Transverse colon (tissue), 4 donors: ENCODE results near the gene ADAM12. TPM values are rescaled to one million over a fixed set of nuclear protein-coding genes. Genes with fewer than 3 reads are reported as not detected.

Experiments used
- DNase-seq: peaks from one replicate; pipeline ENCODE4 v3.0.0-alpha.2; 2019
- H3K27ac ChIP-seq, 4 donors: fragments of 200-600 bp; sonication (generic); 2 replicates each; pipeline ENCODE4 v1.5.1; 2016 to 2018; ENCODE audit warnings: inconsistent platforms in 4 of 4
- H3K27me3 ChIP-seq: fragments of 200-600 bp; sonication (generic); 2 replicates; pipeline ENCODE4 v1.5.1; 2017; ENCODE audit warnings: inconsistent platforms
- H3K36me3 ChIP-seq, 4 donors: fragments of 200-600 bp; sonication (generic); 2 replicates each; pipeline ENCODE4 v1.5.1; 2017 to 2019; ENCODE audit warnings: inconsistent platforms in 4 of 4
- H3K4me1 ChIP-seq, 4 donors: fragments of 200-600 bp; sonication (generic); 2 replicates each; pipeline ENCODE4 v1.5.1; 2017 to 2020; ENCODE audit warnings: inconsistent platforms in 4 of 4
- H3K4me3 ChIP-seq, 4 donors: fragments of 200-600 bp; sonication (generic); 1 replicate in 1 of 4; 2 replicates in 3 of 4; pipeline versions ENCODE4 v1.5.1 to v1.6.1; 2017 to 2019; ENCODE audit warnings: inconsistent platforms in 4 of 4
- H3K9me3 ChIP-seq, 2 donors: fragments of 200-600 bp; sonication (generic); 2 replicates each; pipeline ENCODE4 v1.5.1; 2017 to 2019; ENCODE audit warnings: inconsistent platforms in 2 of 2
- CTCF ChIP-seq, 5 experiments: fragments of 200-600 bp in 3 of 5; fragments of 450-650 bp in 2 of 5; sonication (generic) in 3 of 5; IDR thresholded peaks; 1 replicate in 2 of 5; 2 replicates in 3 of 5; pipeline ENCODE4 v1.5.1; 2016 to 2017; ENCODE audit warnings: antibody characterized with exemption in 5 of 5, inconsistent platforms in 3 of 5, mild to moderate bottlenecking in 2 of 5, moderate library complexity in 1 of 5
- EP300 ChIP-seq: sonication (generic); formaldehyde crosslinking; IDR thresholded peaks from one replicate; pipeline ENCODE4 v1.6.1; 2017; ENCODE audit warnings: antibody characterized with exemption, low read depth
- POLR2A ChIP-seq: fragments of 450-650 bp; IDR thresholded peaks from one replicate; pipeline ENCODE4 v1.6.1; 2016; ENCODE audit warnings: antibody characterized with exemption, mild to moderate bottlenecking, moderate library complexity
- POLR2AphosphoS5 ChIP-seq, 3 donors: sonication (generic); formaldehyde crosslinking; IDR thresholded peaks; one replicate each; pipeline ENCODE4 v1.6.1; 2016; ENCODE audit warnings: antibody characterized with exemption in 3 of 3
- WGBS, 2 donors: methylation state at CpG; one replicate each; pipeline ENCODE4 v1.1.5; 2018; ENCODE audit warnings: low coverage in 1 of 2; 5-methylcytosine and 5-hydroxymethylcytosine counted together
- in situ Hi-C, 4 donors: fragments of 200-750 bp; cut with MboI; loops; one replicate each; pipeline versions ENCODE4 v1.15.0 to v1.15.1; 2017; ENCODE audit warnings: low sequenced_read_pairs in 3 of 4, low pct_ligation_motif_present in 1 of 4, low pct_unique_long_range_greater_than_20kb in 1 of 4
- intact Hi-C: fragments of 100-400 bp; cut with DNase I; formaldehyde crosslinking; loops from one replicate; pipeline ENCODE4 v1.15.1; 2023; ENCODE audit warnings: low total_unique reads
- total RNA-seq, 4 donors: library from RNA; depleted of rRNA; stranded (reverse); fragments of >200 nt; gene quantifications; one replicate each; pipeline ENCODE4 v1.1.0, GENCODE V29; 2016

ADAM12 gene
- total RNA-seq, 4 donors from 2014 or later, result 0.14 to 2.2 (median 1.1) TPM; not detected in 1

- H3K4me1 ChIP-seq, result no peaks in the 10 kb centered on the region
- no peaks in the 10 kb centered on the region for H3K9me3 ChIP-seq
- no peaks in the 10 kb centered on the region for H3K36me3 ChIP-seq
- in situ Hi-C loops, result no loop called here
- no peak overlapping the region for H3K27ac ChIP-seq
- H3K4me3 ChIP-seq, result no peak overlapping the region
- WGBS, 2 donors, result 51% methylated on average over 8 of the region's 8 CpGs
- intact Hi-C loops, result loop anchor here (10.0 kb wide), 1 partner anchor 1476 kb away; no protein-coding TSS in a partner anchor
- TF ChIP-seq CTCF (IDR thresholded peaks at IDR 0.05) (no peak), POLR2A (no peak)
- DNase-seq, result no peak
- no peaks in the 10 kb centered on the region for H3K27me3 ChIP-seq
Observed at GRCh38 chr10:126070476-126071215, 317.6 kb downstream of the ADAM12 start.

- in situ Hi-C loops, result no loop called here
- 50 to 64% methylated on average over 1 to 2 of the region's 2 CpGs for WGBS, 2 donors
- Histone ChIP-seq H3K36me3 (no peaks in the 10 kb centered on the region), H3K27ac (no peak overlapping the region), H3K27me3 (no peaks in the 10 kb centered on the region), H3K9me3 (no peaks in the 10 kb centered on the region), H3K4me1 (no peaks in the 10 kb centered on the region), H3K4me3 (no peak overlapping the region)
- no peak for TF ChIP-seq POLR2AphosphoS5 (IDR thresholded peaks at IDR 0.05)
- TF ChIP-seq CTCF (IDR thresholded peaks at IDR 0.05), result no peak
- no peak for TF ChIP-seq POLR2A
- no peak for TF ChIP-seq EP300
- intact Hi-C loops, result no loop called here
- no peak for DNase-seq
Observed at GRCh38 chr10:126068322-126068721, 320.0 kb downstream of the ADAM12 start.

- in situ Hi-C loops, result no loop called here
- WGBS, 2 donors, result 50 to 86% methylated on average over 2 to 10 of the region's 10 CpGs
- H3K9me3 ChIP-seq, result no peaks in the 10 kb centered on the region
- H3K4me3 ChIP-seq, result no peak overlapping the region
- H3K4me1 ChIP-seq, result no peaks in the 10 kb centered on the region
- no peaks in the 10 kb centered on the region for H3K27me3 ChIP-seq
- no peak for DNase-seq
- TF ChIP-seq CTCF (IDR thresholded peaks at IDR 0.05), result no peak
- TF ChIP-seq EP300, result no peak
- no peak for TF ChIP-seq POLR2AphosphoS5 (IDR thresholded peaks at IDR 0.05)
- no peak for TF ChIP-seq POLR2A
- H3K27ac ChIP-seq, result no peak overlapping the region
- H3K36me3 ChIP-seq, result no peaks in the 10 kb centered on the region
- intact Hi-C loops, result no loop called here
Observed at GRCh38 chr10:126066456-126066855, 321.8 kb downstream of the ADAM12 start.

- intact Hi-C loops, result no loop called here
- Histone ChIP-seq H3K27me3 (no peaks in the 10 kb centered on the region), H3K36me3 (no peaks in the 10 kb centered on the region), H3K4me3 (no peak overlapping the region), H3K9me3 (no peaks in the 10 kb centered on the region), H3K27ac (no peak overlapping the region), H3K4me1 (no peaks in the 10 kb centered on the region)
- DNase-seq, result no peak
- in situ Hi-C loops, result no loop called here
- WGBS, 2 donors, result 81% methylated on average over 9 of the region's 9 CpGs; no CpG with 5 or more reads in 1 of the 2 donors
- no peak for TF ChIP-seq POLR2A
- TF ChIP-seq EP300, result no peak
- no peak for TF ChIP-seq POLR2AphosphoS5 (IDR thresholded peaks at IDR 0.05)
- TF ChIP-seq CTCF (IDR thresholded peaks at IDR 0.05), result no peak
Observed at GRCh38 chr10:126065751-126066377, 322.4 kb downstream of the ADAM12 start.
